K562 (cell line): ENCODE results near the gene GLIPR1L1. TPM values are rescaled to one million over a fixed set of nuclear protein-coding genes. Genes with fewer than 3 reads are reported as not detected.

Experiments
- ATF1 ChIP-seq, 2 experiments: fragments of 450-650 bp in 1 of 2; IDR thresholded peaks; 2 replicates each; pipeline ENCODE4 v1.6.1; 2016; ENCODE audit warnings: missing compliant biosample characterization in 1 of 2, missing genetic modification characterization in 1 of 2
- BRD9 ChIP-seq: fragments of 450-650 bp; IDR thresholded peaks from 2 replicates; pipeline ENCODE4 v1.6.1; 2018; ENCODE audit warnings: low read depth; ENCODE audit not compliant: partially characterized antibody
- DEAF1 ChIP-seq: fragments of 450-650 bp; formaldehyde crosslinking; IDR thresholded peaks from 2 replicates; pipeline ENCODE4 v1.4.0; 2020; ENCODE audit warnings: mild to moderate bottlenecking, moderate library complexity
- EHMT2 ChIP-seq: fragments of 450-650 bp; IDR thresholded peaks from 2 replicates; pipeline ENCODE4 v1.6.1; 2018; ENCODE audit warnings: antibody characterized with exemption
- ESRRB ChIP-seq: fragments of 250-450 bp; sonication (Bioruptor Pico); IDR thresholded peaks from 2 replicates; pipeline ENCODE4 v1.5.0; 2020; ENCODE audit warnings: mild to moderate bottlenecking, moderate library complexity, borderline replicate concordance
- ETS2 ChIP-seq: IDR thresholded peaks from 2 replicates; pipeline ENCODE4 v1.6.1; 2016; ENCODE audit warnings: borderline replicate concordance, missing genetic modification characterization, mild to moderate bottlenecking, moderate library complexity, missing compliant biosample characterization; ENCODE audit not compliant: poor library complexity, severe bottlenecking
- FOXK2 ChIP-seq, 2 experiments: fragments of 450-650 bp; IDR thresholded peaks in 1 of 2; conservative IDR thresholded peaks in 1 of 2; 2 replicates each; pipeline ENCODE4 v1.6.1; 2016; ENCODE audit warnings: low read depth in 2 of 2, mild to moderate bottlenecking in 1 of 2
- HMBOX1 ChIP-seq: sonication (generic); IDR thresholded peaks from 2 replicates; pipeline ENCODE4 v1.6.1; 2016
- MTA1 ChIP-seq: fragments of 450-650 bp; IDR thresholded peaks from 2 replicates; pipeline ENCODE4 v1.6.1; 2017; ENCODE audit warnings: borderline replicate concordance
- NFIC ChIP-seq: fragments of 450-650 bp; IDR thresholded peaks from 2 replicates; pipeline ENCODE4 v1.6.1; 2017; ENCODE audit warnings: mild to moderate bottlenecking, inconsistent platforms
- NFXL1 ChIP-seq: fragments of 450-650 bp; formaldehyde crosslinking; IDR thresholded peaks from 2 replicates; pipeline ENCODE4 v1.4.0; 2021; ENCODE audit warnings: mild to moderate bottlenecking
- PHB ChIP-seq: fragments of 250-450 bp; sonication (Bioruptor Pico); IDR thresholded peaks from 2 replicates; pipeline ENCODE4 v1.5.0; 2021
- PKNOX1 ChIP-seq: fragments of 450-650 bp; IDR thresholded peaks from 2 replicates; pipeline ENCODE4 v1.6.1; 2016
- PTTG1 ChIP-seq: fragments of 450-650 bp; IDR thresholded peaks from 2 replicates; pipeline ENCODE4 v1.6.1; 2016; ENCODE audit warnings: low read depth, mild to moderate bottlenecking, missing genetic modification characterization, missing compliant biosample characterization
- RAD51 ChIP-seq: fragments of 450-650 bp; IDR thresholded peaks from 2 replicates; pipeline ENCODE4 v1.7.1; 2016; ENCODE audit warnings: low read depth, mild to moderate bottlenecking, borderline replicate concordance
- SREBF1 ChIP-seq: fragments of 150-350 bp; IDR thresholded peaks from 2 replicates; pipeline ENCODE4 v1.6.1; 2014; ENCODE audit warnings: antibody characterized with exemption, low read depth, low read length, borderline replicate concordance
- TOE1 ChIP-seq, 2 experiments: fragments of 450-650 bp in 1 of 2; sonication (generic) in 1 of 2; formaldehyde crosslinking in 1 of 2; IDR thresholded peaks; 2 replicates each; pipeline versions ENCODE4 v1.7.1 to v1.8.0; 2016 to 2022; ENCODE audit warnings: borderline replicate concordance in 2 of 2, mild to moderate bottlenecking in 2 of 2, antibody characterized with exemption in 1 of 2, inconsistent platforms in 1 of 2, low read depth in 1 of 2, missing genetic modification reagents in 1 of 2, moderate library complexity in 1 of 2
- ZBTB26 ChIP-seq: fragments of 450-650 bp; formaldehyde crosslinking; IDR thresholded peaks from 2 replicates; pipeline ENCODE4 v1.4.0; 2022; ENCODE audit warnings: missing genetic modification characterization
- ZKSCAN8 ChIP-seq: fragments of 200-800 bp; sonication (Bioruptor generic); IDR thresholded peaks from 2 replicates; pipeline ENCODE4 v1.6.1; 2016; ENCODE audit warnings: missing genetic modification characterization, missing compliant biosample characterization
- ZNF57 ChIP-seq: fragments of 450-650 bp; formaldehyde crosslinking; IDR thresholded peaks from 2 replicates; pipeline ENCODE4 v1.4.0; 2020; ENCODE audit warnings: mild to moderate bottlenecking, moderate library complexity
- ZSCAN32 ChIP-seq: fragments of 450-650 bp; formaldehyde crosslinking; IDR thresholded peaks from 2 replicates; pipeline ENCODE4 v1.4.0; 2020; ENCODE audit warnings: mild to moderate bottlenecking, moderate library complexity
- polyA plus RNA-seq, 8 experiments: library from polyadenylated mRNA; depleted of rRNA in 4 of 8; stranded (reverse) in 5 of 8; unstranded in 3 of 8; fragments of >200 nt; fragmentation: Nextera tagmentation in 2 of 8; fragmentation: Illumina TruSeq in 1 of 8; extraction: Ambion mirVana in 2 of 8; extraction: Trizol in 1 of 8; gene quantifications; 2 replicates each; pipeline versions ENCODE4 v1.2.1 to v1.2.3, GENCODE V29; 2011 to 2014; ENCODE audit warnings: inconsistent platforms in 1 of 8, missing spikeins in 1 of 8
- total RNA-seq, 7 experiments: library from RNA; depleted of rRNA in 6 of 7; stranded (reverse); fragments of >200 nt in 6 of 7; fragmentation: Illumina TruSeq in 2 of 7; extraction: Trizol in 2 of 7; gene quantifications; 2 replicates each; pipeline versions ENCODE4 v1.2.1 to v1.2.3, GENCODE V29; 2011 to 2021; ENCODE audit warnings: low replicate concordance in 1 of 7

GLIPR1L1 gene
- total and polyA plus RNA-seq, 9 of the 15 experiments (the other 6 are each of a cell fraction or from before 2014, with no cell fraction given), result not detected

- no peak for TF ChIP-seq ESRRB (CRISPR knock-in tag)
- no peak for TF ChIP-seq RAD51
- peak; percentile 91 for TF ChIP-seq EHMT2
- no peak for TF ChIP-seq NFXL1 (CRISPR knock-in tag)
- TF ChIP-seq HMBOX1, result no peak
- no peak for TF ChIP-seq DEAF1
- no peak for TF ChIP-seq ZBTB26 (CRISPR knock-in tag)
- no peak for TF ChIP-seq SREBF1
- TF ChIP-seq BRD9, result no peak
- no peak for TF ChIP-seq PHB (CRISPR knock-in tag)
- no peak for TF ChIP-seq NFIC
- TF ChIP-seq PKNOX1, result peak; percentile 96
- no peak for TF ChIP-seq ZSCAN32 (CRISPR knock-in tag)
- TF ChIP-seq TOE1 (IDR thresholded peaks at IDR 0.05; ENCODE audit: borderline replicate concordance), result no peak; the same call in 1 of the 2 replicates
- TF ChIP-seq TOE1 (CRISPR knock-in tag; IDR thresholded peaks at IDR 0.05; ENCODE audit: borderline replicate concordance, low read depth), result no peak
- no peak for TF ChIP-seq PTTG1 (tag)
- no peak for TF ChIP-seq MTA1
- TF ChIP-seq ZKSCAN8 (CRISPR knock-in tag), result no peak
- peak in 1 of 2 experiments; percentile 33; a peak in 1 of 4 replicates for TF ChIP-seq FOXK2 (conservative IDR thresholded peaks at IDR 0.05 in 1 of 2, IDR thresholded peaks at IDR 0.05 in 1 of 2; ENCODE audit: low read depth in 2 of 2)
- TF ChIP-seq ETS2 (tag), result no peak
- TF ChIP-seq ATF1 (CRISPR knock-in tag; IDR thresholded peaks at IDR 0.05), result no peak
- peak; percentile 58 for TF ChIP-seq ATF1 (tag; IDR thresholded peaks at IDR 0.05)
- TF ChIP-seq ZNF57, result no peak
These were observed 56.5 kb downstream of the GLIPR1L1 start, which contains the start of gene GLIPR1L2 (continued) for GRCh38 chr12:75390899-75391538.
